ENCODE results near the gene GIGYF2. TPM values are rescaled to one million over a fixed set of nuclear protein-coding genes. Genes with fewer than 3 reads are reported as not detected.

GIGYF2 gene
- total RNA-seq, 1 experiment from 2014 or later = 40.4 TPM

DNA sequence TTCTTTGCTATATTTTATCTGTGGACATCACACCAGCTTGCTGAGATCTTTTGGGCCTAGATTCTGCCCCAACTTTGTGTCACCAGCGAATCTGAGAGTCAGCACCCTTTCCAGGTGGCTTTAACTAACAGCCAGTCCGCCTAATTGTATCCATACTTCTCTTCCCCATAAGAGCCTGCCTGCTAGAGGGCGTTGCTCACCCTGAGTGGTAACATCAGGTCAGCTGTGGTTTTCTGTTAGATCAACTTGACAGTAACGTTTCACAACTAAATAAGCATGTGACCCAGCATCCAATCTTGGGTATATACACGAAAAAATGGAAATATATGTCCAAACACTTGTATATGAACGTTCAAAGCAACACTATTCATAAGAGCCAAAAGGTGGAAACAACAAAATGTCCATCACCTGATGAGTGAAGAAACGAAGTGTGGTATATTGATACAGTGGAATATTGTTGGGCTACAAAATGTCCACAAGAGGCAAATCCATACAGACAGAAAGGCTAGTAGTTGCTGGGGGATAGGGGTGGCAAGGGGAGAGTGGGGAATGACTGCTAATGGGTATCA is 38.8 kb upstream of the GIGYF2 start:
- Mint-ChIP-seq H3K4me3 (ENCODE audit: unreplicated experiment) (no peak overlapping the region), H3K4me1 (ENCODE audit: low read depth, unreplicated experiment) (no peaks in the 10 kb centered on the region), H3K9me3 (ENCODE audit: unreplicated experiment) (no peaks in the 10 kb centered on the region), H3K27me3 (ENCODE audit: insufficient read depth, unreplicated experiment) (no peaks in the 10 kb centered on the region), H3K36me3 (ENCODE audit: insufficient read depth, unreplicated experiment) (no peaks in the 10 kb centered on the region), H3K27ac (ENCODE audit: unreplicated experiment) (no peak overlapping the region)
- TF ChIP-seq, protein P1, sequence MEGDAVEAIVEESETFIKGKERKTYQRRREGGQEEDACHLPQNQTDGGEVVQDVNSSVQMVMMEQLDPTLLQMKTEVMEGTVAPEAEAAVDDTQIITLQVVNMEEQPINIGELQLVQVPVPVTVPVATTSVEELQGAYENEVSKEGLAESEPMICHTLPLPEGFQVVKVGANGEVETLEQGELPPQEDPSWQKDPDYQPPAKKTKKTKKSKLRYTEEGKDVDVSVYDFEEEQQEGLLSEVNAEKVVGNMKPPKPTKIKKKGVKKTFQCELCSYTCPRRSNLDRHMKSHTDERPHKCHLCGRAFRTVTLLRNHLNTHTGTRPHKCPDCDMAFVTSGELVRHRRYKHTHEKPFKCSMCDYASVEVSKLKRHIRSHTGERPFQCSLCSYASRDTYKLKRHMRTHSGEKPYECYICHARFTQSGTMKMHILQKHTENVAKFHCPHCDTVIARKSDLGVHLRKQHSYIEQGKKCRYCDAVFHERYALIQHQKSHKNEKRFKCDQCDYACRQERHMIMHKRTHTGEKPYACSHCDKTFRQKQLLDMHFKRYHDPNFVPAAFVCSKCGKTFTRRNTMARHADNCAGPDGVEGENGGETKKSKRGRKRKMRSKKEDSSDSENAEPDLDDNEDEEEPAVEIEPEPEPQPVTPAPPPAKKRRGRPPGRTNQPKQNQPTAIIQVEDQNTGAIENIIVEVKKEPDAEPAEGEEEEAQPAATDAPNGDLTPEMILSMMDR (IDR thresholded peaks at IDR 0.05; ENCODE audit: insufficient read depth in 1 of 2, low read depth in 1 of 2, low read length in 1 of 2, severe bottlenecking in 1 of 2, unreplicated experiment in 1 of 2) = peak in 1 of 2 experiments; percentile 9
- no peaks in the 10 kb centered on the region for H3K27me3 ChIP-seq (replicated peaks; ENCODE audit: control insufficient read depth, insufficient read depth, low read length)
- no TSS peak for BruUV-seq (replicated peaks)
- intact Hi-C loops (cut with micrococcal nuclease; ENCODE audit: unreplicated experiment) = no loop called here
- H3K9me3 ChIP-seq = no peaks in the 10 kb centered on the region
- no peak overlapping the region for H3K4me3 ChIP-seq (ENCODE audit: low read depth, low read length)
- no peaks in the 10 kb centered on the region for H3K36me3 ChIP-seq (ENCODE audit: control insufficient read depth, insufficient read depth, low read length)
- DNase-seq = no peak
- ChIA-PET POLR2A (no interaction called here), CTCF (no interaction called here)
- H3K4me1 ChIP-seq = no peaks in the 10 kb centered on the region

DNA sequence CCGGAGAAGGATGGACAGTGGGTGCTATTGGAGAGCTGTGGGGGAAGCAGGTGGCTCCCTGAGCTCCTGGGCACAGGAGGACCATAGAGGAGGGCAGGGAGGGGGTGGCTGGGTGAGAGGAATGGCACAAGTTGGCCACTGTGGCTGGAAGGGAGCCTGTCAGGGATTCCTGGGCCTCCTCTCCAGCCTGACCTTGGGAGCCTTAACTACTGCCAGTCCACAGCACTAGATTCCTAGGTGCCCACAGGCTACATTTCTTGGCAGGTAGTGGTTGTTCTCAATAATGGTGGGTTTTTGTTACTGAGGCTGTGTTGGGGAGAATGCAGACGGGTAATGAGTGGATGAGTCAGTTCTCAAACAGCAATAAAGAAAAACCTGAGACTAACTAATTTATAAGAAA is 37.8 kb upstream of the GIGYF2 start:
- TF ChIP-seq, protein P1 (IDR thresholded peaks at IDR 0.05; ENCODE audit: insufficient read depth in 1 of 2, low read depth in 1 of 2, low read length in 1 of 2, severe bottlenecking in 1 of 2, unreplicated experiment in 1 of 2) = no peak
- Mint-ChIP-seq H3K4me3 (ENCODE audit: unreplicated experiment) (no peak overlapping the region), H3K9me3 (ENCODE audit: unreplicated experiment) (no peaks in the 10 kb centered on the region), H3K27ac (ENCODE audit: unreplicated experiment) (no peak overlapping the region), H3K4me1 (ENCODE audit: low read depth, unreplicated experiment) (no peaks in the 10 kb centered on the region), H3K27me3 (ENCODE audit: insufficient read depth, unreplicated experiment) (no peaks in the 10 kb centered on the region), H3K36me3 (ENCODE audit: insufficient read depth, unreplicated experiment) (no peaks in the 10 kb centered on the region)
- Histone ChIP-seq H3K9me3 (no peaks in the 10 kb centered on the region), H3K4me1 (no peaks in the 10 kb centered on the region), H3K36me3 (ENCODE audit: control insufficient read depth, insufficient read depth, low read length) (no peaks in the 10 kb centered on the region), H3K4me3 (ENCODE audit: low read depth, low read length) (no peak overlapping the region), H3K27me3 (replicated peaks; ENCODE audit: control insufficient read depth, insufficient read depth, low read length) (no peaks in the 10 kb centered on the region)
- BruUV-seq (replicated peaks) = no TSS peak
- intact Hi-C loops (cut with micrococcal nuclease; ENCODE audit: unreplicated experiment) = no loop called here
- no peak for DNase-seq
- CTCF ChIA-PET = no interaction called here
- POLR2A ChIA-PET = no interaction called here

DNA sequence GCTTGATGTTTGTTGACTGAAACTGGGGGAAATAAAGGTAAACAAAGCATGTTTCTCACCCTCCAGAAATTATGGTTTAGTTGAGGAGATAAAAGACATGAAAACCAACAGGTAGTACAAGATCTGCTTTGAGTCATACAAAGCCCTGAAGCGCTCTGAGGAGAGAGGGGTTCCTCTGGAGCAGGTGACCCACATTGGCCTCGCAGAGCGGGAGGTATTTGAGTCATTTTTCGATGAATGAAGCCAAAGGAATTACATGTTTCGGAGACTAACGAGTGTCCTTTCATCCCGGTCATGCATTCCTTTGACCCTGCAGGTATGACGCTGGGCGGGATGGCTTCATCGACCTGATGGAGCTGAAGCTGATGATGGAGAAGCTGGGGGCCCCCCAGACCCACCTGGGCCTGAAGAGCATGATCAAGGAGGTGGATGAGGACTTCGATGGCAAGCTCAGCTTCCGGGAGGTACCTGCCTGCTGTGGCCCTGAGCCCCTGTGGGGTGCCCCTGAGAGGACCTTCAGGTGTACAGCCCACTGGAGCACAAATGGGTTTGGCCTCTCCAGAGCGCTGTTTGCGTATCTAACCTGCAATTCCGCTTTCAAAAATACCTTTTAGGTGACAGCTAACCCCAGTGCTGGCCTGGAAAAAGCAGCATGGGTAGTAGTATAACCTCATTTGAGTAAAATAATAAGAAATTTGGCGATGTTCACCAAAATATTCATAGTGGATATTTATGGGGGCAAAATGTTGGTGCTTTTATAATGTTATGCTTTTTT is 34.5 kb upstream of the GIGYF2 start:
- no peak overlapping the region for H3K27ac Mint-ChIP-seq (ENCODE audit: unreplicated experiment)
- ChIA-PET POLR2A (no interaction called here), CTCF (no interaction called here)
- H3K9me3 ChIP-seq = no peaks in the 10 kb centered on the region
- no peaks in the 10 kb centered on the region for H3K4me1 Mint-ChIP-seq (ENCODE audit: low read depth, unreplicated experiment)
- DNase-seq = no peak
- TF ChIP-seq, protein P1 (IDR thresholded peaks at IDR 0.05; ENCODE audit: insufficient read depth in 1 of 2, low read depth in 1 of 2, low read length in 1 of 2, severe bottlenecking in 1 of 2, unreplicated experiment in 1 of 2) = no peak
- H3K36me3 Mint-ChIP-seq (ENCODE audit: insufficient read depth, unreplicated experiment) = no peaks in the 10 kb centered on the region
- no peaks in the 10 kb centered on the region for H3K4me1 ChIP-seq
- no TSS peak for BruUV-seq (replicated peaks)
- no peaks in the 10 kb centered on the region for H3K36me3 ChIP-seq (ENCODE audit: control insufficient read depth, insufficient read depth, low read length)
- no peak overlapping the region for H3K4me3 ChIP-seq (ENCODE audit: low read depth, low read length)
- intact Hi-C loops (cut with micrococcal nuclease; ENCODE audit: unreplicated experiment) = no loop called here
- no peak overlapping the region for H3K4me3 Mint-ChIP-seq (ENCODE audit: unreplicated experiment)
- H3K9me3 Mint-ChIP-seq (ENCODE audit: unreplicated experiment) = no peaks in the 10 kb centered on the region
- no peaks in the 10 kb centered on the region for H3K27me3 ChIP-seq (replicated peaks; ENCODE audit: control insufficient read depth, insufficient read depth, low read length)
- H3K27me3 Mint-ChIP-seq (ENCODE audit: insufficient read depth, unreplicated experiment) = no peaks in the 10 kb centered on the region
